ENCODE results near the gene FAM174C.
"Not testable (repeated sequence)": the region's sequence is repeated elsewhere in the genome, so short reads cannot be mapped to it uniquely, and the experiment has no call there.

FAM174C gene

GRCh38 chr19:1317274-1318003 lies 42.1 kb downstream of the FAM174C start:
- DNase-seq (ENCODE audit: low read depth in 1 of 2, low spot score in 1 of 2): no peak

GRCh38 chr19:1318678-1319471 lies 43.5 kb downstream of the FAM174C start:
- no peak for DNase-seq (ENCODE audit: low read depth in 1 of 2, low spot score in 1 of 2)

- DNase-seq (ENCODE audit: low read depth in 1 of 2, low spot score in 1 of 2): not testable (repeated sequence)
These were observed 44.9 kb downstream of the FAM174C start for GRCh38 chr19:1320282-1320650.

GRCh38 chr19:1321539-1321938 lies 46.2 kb downstream of the FAM174C start:
- DNase-seq (ENCODE audit: low read depth in 1 of 2, low spot score in 1 of 2): no peak

- no peak for DNase-seq (ENCODE audit: low read depth in 1 of 2, low spot score in 1 of 2)
These were observed 47.1 kb downstream of the FAM174C start for GRCh38 chr19:1322198-1322981.

GRCh38 chr19:1324249-1324805 lies 49.0 kb downstream of the FAM174C start:
- DNase-seq (ENCODE audit: low read depth in 1 of 2, low spot score in 1 of 2): no peak

- DNase-seq (ENCODE audit: low read depth in 1 of 2, low spot score in 1 of 2): no peak
These were observed 49.7 kb downstream of the FAM174C start for GRCh38 chr19:1324806-1325567.

GRCh38 chr19:1325568-1326294 lies 50.4 kb downstream of the FAM174C start:
- no peak for DNase-seq (ENCODE audit: low read depth in 1 of 2, low spot score in 1 of 2)

- DNase-seq (ENCODE audit: low read depth in 1 of 2, low spot score in 1 of 2): no peak
These were observed 51.8 kb downstream of the FAM174C start for GRCh38 chr19:1327125-1327524.
